Osteocyte (in vitro differentiated cells): Measurements from ENCODE around the gene IGLON5. TPM values are rescaled to one million over a fixed set of nuclear protein-coding genes. Genes with fewer than 3 reads are reported as not detected.
A peak's percentile ranks its signal among the peaks of the same experiment; 100 is the strongest.

Source experiments
- DNase-seq: peaks from one replicate; pipeline ENCODE4 v3.0.0; 2021; ENCODE audit warnings: mixed read lengths; ENCODE audit not compliant: unreplicated experiment; ENCODE audit errors: extremely low spot score
- H3K27ac Mint-ChIP-seq: one replicate; pipeline ENCODE4 v1.8.0; 2021; ENCODE audit warnings: mild to moderate bottlenecking, mixed read lengths; ENCODE audit not compliant: unreplicated experiment
- H3K27me3 Mint-ChIP-seq: one replicate; pipeline ENCODE4 v1.8.0; 2021; ENCODE audit warnings: mixed read lengths; ENCODE audit not compliant: unreplicated experiment
- H3K36me3 Mint-ChIP-seq: one replicate; pipeline ENCODE4 v1.8.0; 2021; ENCODE audit warnings: mixed read lengths; ENCODE audit not compliant: unreplicated experiment
- H3K4me1 Mint-ChIP-seq: one replicate; pipeline ENCODE4 v1.8.0; 2021; ENCODE audit warnings: mixed read lengths; ENCODE audit not compliant: unreplicated experiment
- H3K4me3 Mint-ChIP-seq: one replicate; pipeline ENCODE4 v1.8.0; 2021; ENCODE audit warnings: mild to moderate bottlenecking, moderate library complexity, mixed read lengths; ENCODE audit not compliant: unreplicated experiment
- H3K9me3 Mint-ChIP-seq: one replicate; pipeline ENCODE4 v1.8.0; 2021; ENCODE audit warnings: mixed read lengths; ENCODE audit not compliant: unreplicated experiment
- CTCF ChIP-seq: fragments of 200-600 bp; sonication (generic); IDR thresholded peaks from 2 replicates; pipeline ENCODE4 v1.5.0; 2021; ENCODE audit warnings: antibody characterized with exemption, mild to moderate bottlenecking, moderate library complexity
- total RNA-seq: library from RNA; stranded (reverse); gene quantifications from 2 replicates; pipeline ENCODE4 v1.2.1, GENCODE V29; 2021

IGLON5 gene
- total RNA-seq, 1 donor from 2014 or later = not detected

- Mint-ChIP-seq H3K27ac (no peak overlapping the region), H3K4me1 (peaks cover 18% of the 10 kb centered on the region), H3K27me3 (no peaks in the 10 kb centered on the region), H3K4me3 (no peak overlapping the region), H3K9me3 (no peaks in the 10 kb centered on the region), H3K36me3 (peaks cover 9% of the 10 kb centered on the region)
- no peak for TF ChIP-seq CTCF
- no peak for DNase-seq
These were observed 44.8 kb downstream of the IGLON5 start for GRCh38 chr19:51356159-51356801.

GRCh38 chr19:51357952-51358351, 46.5 kb downstream of the IGLON5 start:
- Mint-ChIP-seq H3K9me3 (no peaks in the 10 kb centered on the region), H3K4me3 (no peak overlapping the region), H3K4me1 (peaks cover 22% of the 10 kb centered on the region)

GRCh38 chr19:51359294-51359693, 47.9 kb downstream of the IGLON5 start:
- Mint-ChIP-seq H3K27me3 (no peaks in the 10 kb centered on the region), H3K27ac (peak overlapping the region; percentile 86), H3K4me1 (peaks cover 30% of the 10 kb centered on the region), H3K36me3 (no peaks in the 10 kb centered on the region), H3K9me3 (no peaks in the 10 kb centered on the region), H3K4me3 (no peak overlapping the region)
- TF ChIP-seq CTCF = no peak
- no peak for DNase-seq

More at GRCh38 chr19:51357952-51358351, 46.5 kb downstream of the IGLON5 start:
- H3K27ac Mint-ChIP-seq = no peak overlapping the region
- no peak for TF ChIP-seq CTCF
- H3K36me3 Mint-ChIP-seq = no peaks in the 10 kb centered on the region
- H3K27me3 Mint-ChIP-seq = no peaks in the 10 kb centered on the region
- DNase-seq = no peak

GRCh38 chr19:51361239-51361638, 49.8 kb downstream of the IGLON5 start:
- TF ChIP-seq CTCF = no peak
- no peak overlapping the region for H3K4me3 Mint-ChIP-seq
- DNase-seq = no peak
- H3K36me3 Mint-ChIP-seq = no peaks in the 10 kb centered on the region
- H3K27ac Mint-ChIP-seq = no peak overlapping the region
- H3K27me3 Mint-ChIP-seq = no peaks in the 10 kb centered on the region
- H3K4me1 Mint-ChIP-seq = peaks cover 38% of the 10 kb centered on the region
- no peaks in the 10 kb centered on the region for H3K9me3 Mint-ChIP-seq

GRCh38 chr19:51364200-51365106, 53.0 kb downstream of the IGLON5 start:
- Mint-ChIP-seq H3K4me1 (peaks cover 44% of the 10 kb centered on the region), H3K36me3 (no peaks in the 10 kb centered on the region), H3K9me3 (no peaks in the 10 kb centered on the region), H3K4me3 (peak overlapping the region; percentile 65), H3K27me3 (no peaks in the 10 kb centered on the region), H3K27ac (peak overlapping the region; percentile 69)
- no peak for TF ChIP-seq CTCF
- DNase-seq = no peak
